ENCODE measurements around the gene SPATA46. TPM values are rescaled to one million over a fixed set of nuclear protein-coding genes. Genes with fewer than 3 reads are reported as not detected.
A peak's percentile ranks its signal among the peaks of the same experiment; 100 is the strongest.

SPATA46 gene
- total and polyA plus RNA-seq, 2 donors (not counting 3 experiments of a cell fraction or from before 2014, with no cell fraction given) = not detected

- Histone ChIP-seq H3K9me1 (replicated peaks; ENCODE audit: control insufficient read depth, extremely low read depth, insufficient read depth, low read length) (no peaks in the 10 kb centered on the region), H4K20me1 (replicated peaks; ENCODE audit: control insufficient read depth, extremely low read depth, insufficient read depth, low read length) (no peaks in the 10 kb centered on the region), H3K79me2 (ENCODE audit: control insufficient read depth, insufficient read depth, low read length) (no peaks in the 10 kb centered on the region), H3K9me3 (replicated peaks; ENCODE audit: control insufficient read depth, insufficient read depth, low read length) (no peaks in the 10 kb centered on the region), H3K36me3 (ENCODE audit: control insufficient read depth in 2 of 2, extremely low read depth in 1 of 2, insufficient read depth in 2 of 2, low read length in 2 of 2) (peaks cover 0 to 9% of the 10 kb centered on the region in 2 experiments), H3K27me3 (ENCODE audit: control insufficient read depth in 2 of 2, insufficient read depth in 2 of 2, low read length in 2 of 2) (no peaks in the 10 kb centered on the region), H2AFZ (ENCODE audit: low read depth, low read length) (no peak overlapping the region), H3K27ac (ENCODE audit: insufficient read depth, low read depth, low read length) (no peak overlapping the region), H3K4me3 (replicated peaks in 1 of 3; ENCODE audit: insufficient read depth in 1 of 3, low read depth in 1 of 3, low read length in 3 of 3) (no peak overlapping the region), H3K4me2 (ENCODE audit: insufficient read depth, low read length) (no peak overlapping the region), H3K9ac (replicated peaks; ENCODE audit: extremely low read depth, insufficient read depth, low read length) (no peak overlapping the region), H3K4me1 (ENCODE audit: control insufficient read depth, extremely low read depth, insufficient read depth, low read length) (peaks cover 7% of the 10 kb centered on the region)
- intact Hi-C loops (cut with micrococcal nuclease) = loop anchor here (1.0 kb wide), 2 partner anchors 35 to 142 kb away; no protein-coding TSS in a partner anchor
- CTCF ChIA-PET = interaction anchor here (0.5 to 2.9 kb wide), 49 partner anchors 8 to 517 kb away, joined by 3 to 26 read pairs (median 4); partner anchors contain the start of gene C1orf226
- TF ChIP-seq JUN (IDR thresholded peaks at IDR 0.05; ENCODE audit: borderline replicate concordance, insufficient read depth, insufficient read length, low read depth) = no peak
- TF ChIP-seq CTCF (IDR thresholded peaks at IDR 0.05; ENCODE audit: extremely low read depth in 1 of 2, insufficient read depth in 1 of 2, low read depth in 1 of 2, low read length in 2 of 2) = peak; percentile 39 to 52
- TF ChIP-seq MAX (IDR thresholded peaks at IDR 0.05; ENCODE audit: insufficient read depth, insufficient read length) = no peak
- dilution Hi-C loops (cut with MboI; ENCODE audit: extremely low pct_ligation_motif_present, low sequenced_read_pairs) = no loop called here
- BruUV-seq (replicated peaks) = no TSS peak
- FAIRE-seq (peak; percentile 42), DNase-seq (ENCODE audit: low read depth, low spot score) (peak; percentile 22)
- POLR2A ChIA-PET = no interaction called here
Observed at GRCh38 chr1:162357681-162358266, 18.9 kb downstream of the SPATA46 start.

- no peak overlapping the region for H3K4me3 ChIP-seq (replicated peaks in 1 of 3; ENCODE audit: insufficient read depth in 1 of 3, low read depth in 1 of 3, low read length in 3 of 3)
- H3K4me2 ChIP-seq (ENCODE audit: insufficient read depth, low read length) = no peak overlapping the region
- no peaks in the 10 kb centered on the region for H3K27me3 ChIP-seq (ENCODE audit: control insufficient read depth in 2 of 2, insufficient read depth in 2 of 2, low read length in 2 of 2)
- H3K9me3 ChIP-seq (replicated peaks; ENCODE audit: control insufficient read depth, insufficient read depth, low read length) = no peaks in the 10 kb centered on the region
- H3K9ac ChIP-seq (replicated peaks; ENCODE audit: extremely low read depth, insufficient read depth, low read length) = no peak overlapping the region
- H3K36me3 ChIP-seq (ENCODE audit: control insufficient read depth in 2 of 2, extremely low read depth in 1 of 2, insufficient read depth in 2 of 2, low read length in 2 of 2) = peaks cover 0 to 9% of the 10 kb centered on the region in 2 experiments
- H3K79me2 ChIP-seq (ENCODE audit: control insufficient read depth, insufficient read depth, low read length) = no peaks in the 10 kb centered on the region
- no peaks in the 10 kb centered on the region for H4K20me1 ChIP-seq (replicated peaks; ENCODE audit: control insufficient read depth, extremely low read depth, insufficient read depth, low read length)
- peaks cover 28% of the 10 kb centered on the region for H3K4me1 ChIP-seq (ENCODE audit: control insufficient read depth, extremely low read depth, insufficient read depth, low read length)
- DNase-seq (ENCODE audit: low read depth, low spot score) = no peak
- H3K9me1 ChIP-seq (replicated peaks; ENCODE audit: control insufficient read depth, extremely low read depth, insufficient read depth, low read length) = no peaks in the 10 kb centered on the region
- ChIA-PET CTCF (interaction anchor here (1.8 kb wide), 1 partner anchor 13 kb away, joined by 4 read pairs; no protein-coding TSS in a partner anchor), POLR2A (no interaction called here)
- no TSS peak for BruUV-seq (replicated peaks)
- no peak overlapping the region for H3K27ac ChIP-seq (ENCODE audit: insufficient read depth, low read depth, low read length)
- FAIRE-seq = no peak
- intact Hi-C loops (cut with micrococcal nuclease) (loop anchor here (5.0 kb wide), 1 partner anchor 274 kb away; no protein-coding TSS in a partner anchor), dilution Hi-C loops (cut with MboI; ENCODE audit: extremely low pct_ligation_motif_present, low sequenced_read_pairs) (no loop called here)
- no peak overlapping the region for H2AFZ ChIP-seq (ENCODE audit: low read depth, low read length)
- TF ChIP-seq JUN (IDR thresholded peaks at IDR 0.05; ENCODE audit: borderline replicate concordance, insufficient read depth, insufficient read length, low read depth) (no peak), EZH2 (IDR thresholded peaks at IDR 0.05; ENCODE audit: borderline replicate concordance, low read depth, low read length, severe bottlenecking) (no peak), MYC (IDR thresholded peaks at IDR 0.05; ENCODE audit: low read depth, low read length) (no peak), CTCF (IDR thresholded peaks at IDR 0.05; ENCODE audit: extremely low read depth in 1 of 2, insufficient read depth in 1 of 2, low read depth in 1 of 2, low read length in 2 of 2) (no peak), FOS (IDR thresholded peaks at IDR 0.05; ENCODE audit: borderline replicate concordance, insufficient read depth, low read length) (no peak), GATA2 (IDR thresholded peaks at IDR 0.05; ENCODE audit: insufficient read depth, insufficient read length, low read depth, low read length) (no peak), POLR2A (IDR thresholded peaks at IDR 0.05; ENCODE audit: low read depth, low read length) (no peak), POLR2AphosphoS5 (IDR thresholded peaks at IDR 0.05; ENCODE audit: insufficient read depth, low read depth, low read length) (no peak), MAX (IDR thresholded peaks at IDR 0.05; ENCODE audit: insufficient read depth, insufficient read length) (no peak)
Observed at GRCh38 chr1:162353702-162354101, 23.0 kb downstream of the SPATA46 start.
